Measurements from ENCODE around the gene COL9A3. TPM values are rescaled to one million over a fixed set of nuclear protein-coding genes. Genes with fewer than 3 reads are reported as not detected.

COL9A3 gene
- total and polyA plus RNA-seq, 8 donors: 2.3 to 107 (median 56.2) TPM

GRCh38 chr20:62828511-62829230 lies 11.8 kb downstream of the COL9A3 start:
- DNase-seq (no peak), ATAC-seq (no peak)
- H3K36me3 ChIP-seq: no peaks in the 10 kb centered on the region
- H3K9me3 ChIP-seq: no peaks in the 10 kb centered on the region
- no peaks in the 10 kb centered on the region for H3K27me3 ChIP-seq
- no peak for TF ChIP-seq CTCF (IDR thresholded peaks at IDR 0.05)
- intact Hi-C loops (cut with DNase I): no loop called here
- no peak overlapping the region for H3K4me3 ChIP-seq
- H3K4me1 ChIP-seq: peaks cover 13 to 30% of the 10 kb centered on the region in 2 donors
- no peak overlapping the region for H3K27ac ChIP-seq

- Histone ChIP-seq H3K4me3 (no peak overlapping the region), H3K9me3 (no peaks in the 10 kb centered on the region), H3K27ac (no peak overlapping the region)
Observed at GRCh38 chr20:62829231-62830230, 12.7 kb downstream of the COL9A3 start.

GRCh38 chr20:62830251-62830650 lies 13.4 kb downstream of the COL9A3 start:
- TF ChIP-seq CTCF (IDR thresholded peaks at IDR 0.05): no peak
- Histone ChIP-seq H3K9me3 (no peaks in the 10 kb centered on the region), H3K4me1 (peaks cover 6 to 26% of the 10 kb centered on the region in 2 donors), H3K36me3 (no peaks in the 10 kb centered on the region), H3K27me3 (no peaks in the 10 kb centered on the region), H3K27ac (no peak overlapping the region), H3K4me3 (no peak overlapping the region)
- ATAC-seq: no peak
- intact Hi-C loops (cut with DNase I): no loop called here
- DNase-seq: peak in 1 of 4 donors; percentile 40

More at GRCh38 chr20:62829231-62830230, 12.7 kb downstream of the COL9A3 start:
- DNase-seq: peak in 1 of 4 donors; percentile 62
- no peaks in the 10 kb centered on the region for H3K36me3 ChIP-seq
- ATAC-seq: no peak
- TF ChIP-seq CTCF (IDR thresholded peaks at IDR 0.05): no peak
- intact Hi-C loops (cut with DNase I): no loop called here
- H3K4me1 ChIP-seq: peaks cover 9 to 28% of the 10 kb centered on the region in 2 donors
- no peaks in the 10 kb centered on the region for H3K27me3 ChIP-seq

- Histone ChIP-seq H3K36me3 (no peaks in the 10 kb centered on the region), H3K4me1 (peaks cover 6 to 26% of the 10 kb centered on the region in 2 donors), H3K9me3 (no peaks in the 10 kb centered on the region), H3K27ac (no peak overlapping the region), H3K27me3 (peaks cover 0 to 1% of the 10 kb centered on the region in 2 donors), H3K4me3 (no peak overlapping the region)
- DNase-seq (peak in 1 of 4 donors; percentile 51), ATAC-seq (no peak)
- TF ChIP-seq CTCF (IDR thresholded peaks at IDR 0.05): no peak
- intact Hi-C loops (cut with DNase I): no loop called here
Observed at GRCh38 chr20:62830821-62831220, 14.0 kb downstream of the COL9A3 start.

GRCh38 chr20:62831361-62831788 lies 14.5 kb downstream of the COL9A3 start:
- H3K4me3 ChIP-seq: no peak overlapping the region
- peak overlapping the region in 1 of 2 donors; percentile 76 for H3K27ac ChIP-seq
- no peak for TF ChIP-seq CTCF (IDR thresholded peaks at IDR 0.05)
- ATAC-seq (peak; percentile 43), DNase-seq (peak in 1 of 4 donors; percentile 69)
- peaks cover 6 to 26% of the 10 kb centered on the region in 2 donors for H3K4me1 ChIP-seq
- H3K27me3 ChIP-seq: peaks cover 0 to 7% of the 10 kb centered on the region in 2 donors
- H3K9me3 ChIP-seq: no peaks in the 10 kb centered on the region
- intact Hi-C loops (cut with DNase I): no loop called here
- H3K36me3 ChIP-seq: no peaks in the 10 kb centered on the region
